ENCODE data around the gene TARS1. TPM values are rescaled to one million over a fixed set of nuclear protein-coding genes. Genes with fewer than 3 reads are reported as not detected.

The TARS1 gene
- total RNA-seq, 1 experiment from 2014 or later = 324 TPM

DNA sequence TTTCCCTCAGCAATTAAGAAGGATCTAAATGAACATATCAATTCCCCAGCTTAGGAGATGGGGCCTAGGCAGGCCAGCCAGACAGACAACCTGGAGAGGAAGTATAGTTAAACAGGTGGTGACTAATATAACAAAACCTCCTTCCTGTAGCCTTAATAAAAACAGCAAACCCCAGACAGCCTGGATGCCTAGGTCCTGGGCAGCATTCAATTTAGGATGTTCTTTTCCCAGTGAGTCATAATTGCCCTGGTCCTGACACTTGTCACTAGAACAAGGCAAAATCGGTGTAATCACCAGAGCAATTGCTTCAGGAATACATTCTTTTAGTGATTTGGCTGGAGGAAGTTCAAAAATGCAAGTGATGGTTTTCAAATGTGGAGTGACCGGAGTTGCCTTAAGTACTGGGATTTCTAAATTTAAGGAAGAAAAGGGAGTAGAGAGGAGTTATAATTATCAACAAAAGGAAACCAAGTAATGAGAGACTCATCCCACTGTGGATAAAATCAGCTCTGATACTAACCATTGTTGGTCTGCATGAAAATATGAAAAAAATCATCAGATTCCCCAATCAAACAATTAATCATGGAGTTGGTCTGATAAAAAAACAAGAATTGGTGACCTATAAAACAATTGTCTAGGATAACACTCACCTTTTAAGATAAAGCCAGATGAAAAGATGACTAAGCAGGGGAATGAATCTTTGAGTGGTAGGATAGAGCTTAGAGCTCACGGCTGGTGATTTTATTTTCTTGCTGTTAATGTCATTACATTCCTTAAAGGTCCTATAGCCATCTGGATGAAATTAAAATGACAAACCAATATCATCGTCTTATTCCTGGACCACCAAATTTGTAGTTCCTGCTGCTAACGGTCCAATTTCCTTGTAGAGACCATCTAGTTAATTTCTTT is 39.0 kb upstream of the TARS1 start:
- no peak for DNase-seq (ENCODE audit: low spot score)
- Histone ChIP-seq H3K27me3 (replicated peaks; ENCODE audit: insufficient read depth, low read depth, low read length, poor library complexity) (no peaks in the 10 kb centered on the region), H3K27ac (ENCODE audit: low read depth, low read length, poor library complexity, severe bottlenecking) (no peak overlapping the region), H3K9me3 (ENCODE audit: low read depth, low read length, poor library complexity, severe bottlenecking) (no peaks in the 10 kb centered on the region), H3K4me3 (ENCODE audit: low read depth, low read length, poor library complexity, severe bottlenecking) (no peak overlapping the region), H3K4me1 (ENCODE audit: insufficient read depth, low read length, poor library complexity, severe bottlenecking) (no peaks in the 10 kb centered on the region), H3K36me3 (ENCODE audit: insufficient read depth, low read length, poor library complexity, severe bottlenecking) (no peaks in the 10 kb centered on the region)
- POLR2A ChIA-PET (ENCODE audit: low non-redundant PET) = no interaction called here
- CTCF ChIA-PET = no interaction called here
- BruUV-seq (replicated peaks) = no TSS peak
- intact Hi-C loops (cut with micrococcal nuclease; ENCODE audit: unreplicated experiment) = no loop called here
- no peak for TF ChIP-seq EZH2 (IDR thresholded peaks at IDR 0.05; ENCODE audit: borderline replicate concordance, low read depth, low read length, poor library complexity, severe bottlenecking)
- TF ChIP-seq, protein P1, sequence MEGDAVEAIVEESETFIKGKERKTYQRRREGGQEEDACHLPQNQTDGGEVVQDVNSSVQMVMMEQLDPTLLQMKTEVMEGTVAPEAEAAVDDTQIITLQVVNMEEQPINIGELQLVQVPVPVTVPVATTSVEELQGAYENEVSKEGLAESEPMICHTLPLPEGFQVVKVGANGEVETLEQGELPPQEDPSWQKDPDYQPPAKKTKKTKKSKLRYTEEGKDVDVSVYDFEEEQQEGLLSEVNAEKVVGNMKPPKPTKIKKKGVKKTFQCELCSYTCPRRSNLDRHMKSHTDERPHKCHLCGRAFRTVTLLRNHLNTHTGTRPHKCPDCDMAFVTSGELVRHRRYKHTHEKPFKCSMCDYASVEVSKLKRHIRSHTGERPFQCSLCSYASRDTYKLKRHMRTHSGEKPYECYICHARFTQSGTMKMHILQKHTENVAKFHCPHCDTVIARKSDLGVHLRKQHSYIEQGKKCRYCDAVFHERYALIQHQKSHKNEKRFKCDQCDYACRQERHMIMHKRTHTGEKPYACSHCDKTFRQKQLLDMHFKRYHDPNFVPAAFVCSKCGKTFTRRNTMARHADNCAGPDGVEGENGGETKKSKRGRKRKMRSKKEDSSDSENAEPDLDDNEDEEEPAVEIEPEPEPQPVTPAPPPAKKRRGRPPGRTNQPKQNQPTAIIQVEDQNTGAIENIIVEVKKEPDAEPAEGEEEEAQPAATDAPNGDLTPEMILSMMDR (conservative IDR thresholded peaks at IDR 0.05; ENCODE audit: low read depth, low read length) = no peak

DNA sequence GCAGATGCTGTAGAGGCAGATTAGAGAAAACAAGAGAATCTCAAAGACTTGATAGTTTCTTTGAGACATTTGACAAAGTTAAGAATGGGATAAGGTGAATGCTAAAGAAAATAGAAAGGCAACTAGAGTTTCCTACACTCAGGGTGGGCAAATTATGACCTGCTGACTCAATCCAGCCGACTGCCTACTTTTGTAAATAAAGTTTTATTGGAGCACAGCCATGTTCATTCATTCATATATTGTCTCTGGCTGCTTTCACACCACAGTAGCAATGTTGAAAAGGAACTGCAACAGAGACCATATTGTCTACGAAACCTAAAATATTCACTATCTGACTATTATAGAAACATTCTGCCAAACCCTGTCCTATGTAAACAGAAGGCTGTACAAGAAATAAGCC is 37.6 kb upstream of the TARS1 start:
- no peaks in the 10 kb centered on the region for H3K4me1 ChIP-seq (ENCODE audit: insufficient read depth, low read length, poor library complexity, severe bottlenecking)
- TF ChIP-seq EZH2 (IDR thresholded peaks at IDR 0.05; ENCODE audit: borderline replicate concordance, low read depth, low read length, poor library complexity, severe bottlenecking) = no peak
- TF ChIP-seq, protein P1 (conservative IDR thresholded peaks at IDR 0.05; ENCODE audit: low read depth, low read length) = no peak
- BruUV-seq (replicated peaks) = no TSS peak
- no peaks in the 10 kb centered on the region for H3K36me3 ChIP-seq (ENCODE audit: insufficient read depth, low read length, poor library complexity, severe bottlenecking)
- intact Hi-C loops (cut with micrococcal nuclease; ENCODE audit: unreplicated experiment) = no loop called here
- no peak for DNase-seq (ENCODE audit: low spot score)
- H3K9me3 ChIP-seq (ENCODE audit: low read depth, low read length, poor library complexity, severe bottlenecking) = no peaks in the 10 kb centered on the region
- H3K27ac ChIP-seq (ENCODE audit: low read depth, low read length, poor library complexity, severe bottlenecking) = no peak overlapping the region
- H3K27me3 ChIP-seq (replicated peaks; ENCODE audit: insufficient read depth, low read depth, low read length, poor library complexity) = no peaks in the 10 kb centered on the region
- CTCF ChIA-PET = no interaction called here
- POLR2A ChIA-PET (ENCODE audit: low non-redundant PET) = no interaction called here
- H3K4me3 ChIP-seq (ENCODE audit: low read depth, low read length, poor library complexity, severe bottlenecking) = no peak overlapping the region

DNA sequence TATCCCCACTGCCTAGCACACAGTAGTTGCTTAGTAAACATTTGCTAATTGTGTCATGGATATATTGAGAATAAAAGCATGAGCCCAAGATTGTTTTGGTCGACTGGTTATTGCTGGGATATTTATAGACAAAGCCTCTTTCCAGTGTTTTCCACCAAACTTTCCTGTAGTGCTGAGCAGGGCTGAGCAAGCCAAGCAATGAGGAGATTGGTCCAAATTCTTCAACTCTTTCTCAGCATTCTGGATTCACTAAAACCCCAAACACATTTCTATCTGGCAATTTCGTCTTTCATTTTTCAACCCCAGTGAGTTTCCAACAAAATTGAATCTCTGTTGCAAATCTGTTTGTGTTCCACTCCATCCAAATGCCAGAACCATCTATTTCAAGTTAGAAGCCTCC is 31.9 kb upstream of the TARS1 start:
- POLR2A ChIA-PET (ENCODE audit: low non-redundant PET) = no interaction called here
- Histone ChIP-seq H3K4me3 (ENCODE audit: low read depth, low read length, poor library complexity, severe bottlenecking) (no peak overlapping the region), H3K27me3 (replicated peaks; ENCODE audit: insufficient read depth, low read depth, low read length, poor library complexity) (no peaks in the 10 kb centered on the region), H3K36me3 (ENCODE audit: insufficient read depth, low read length, poor library complexity, severe bottlenecking) (no peaks in the 10 kb centered on the region), H3K9me3 (ENCODE audit: low read depth, low read length, poor library complexity, severe bottlenecking) (no peaks in the 10 kb centered on the region), H3K27ac (ENCODE audit: low read depth, low read length, poor library complexity, severe bottlenecking) (no peak overlapping the region), H3K4me1 (ENCODE audit: insufficient read depth, low read length, poor library complexity, severe bottlenecking) (no peaks in the 10 kb centered on the region)
- BruUV-seq (replicated peaks) = no TSS peak
- intact Hi-C loops (cut with micrococcal nuclease; ENCODE audit: unreplicated experiment) = no loop called here
- no peak for DNase-seq (ENCODE audit: low spot score)
- CTCF ChIA-PET = no interaction called here
- TF ChIP-seq, protein P1 (conservative IDR thresholded peaks at IDR 0.05; ENCODE audit: low read depth, low read length) = no peak
- no peak for TF ChIP-seq EZH2 (IDR thresholded peaks at IDR 0.05; ENCODE audit: borderline replicate concordance, low read depth, low read length, poor library complexity, severe bottlenecking)

Measured in A673 (cell line).